ENCODE results near the gene CYP3A7.

- TF ChIP-seq CTCF (IDR thresholded peaks at IDR 0.05), result no peak
- TF ChIP-seq POLR2A (IDR thresholded peaks at IDR 0.05), result no peak
These were observed 59.8 kb downstream of the CYP3A7 start for GRCh38 chr7:99674995-99675742.
